Stimulated activated CD4-positive, alpha-beta T cell treated with anti-CD3 and anti-CD28 coated beads, Interleukin-12 subunit alpha, Interleukin-12 subunit beta, amount 100 ng/mL, for 24 hours (primary cell): Measurements from ENCODE around the gene TIMM13.
"Not testable (repeated sequence)": the region's sequence is repeated elsewhere in the genome, so short reads cannot be mapped to it uniquely, and the experiment has no call there.

Source experiments
- DNase-seq, 2 experiments: peaks; one replicate each; pipeline ENCODE4 v3.0.0-alpha.2; 2020; ENCODE audit warnings: low read depth in 2 of 2

The TIMM13 gene

DNA sequence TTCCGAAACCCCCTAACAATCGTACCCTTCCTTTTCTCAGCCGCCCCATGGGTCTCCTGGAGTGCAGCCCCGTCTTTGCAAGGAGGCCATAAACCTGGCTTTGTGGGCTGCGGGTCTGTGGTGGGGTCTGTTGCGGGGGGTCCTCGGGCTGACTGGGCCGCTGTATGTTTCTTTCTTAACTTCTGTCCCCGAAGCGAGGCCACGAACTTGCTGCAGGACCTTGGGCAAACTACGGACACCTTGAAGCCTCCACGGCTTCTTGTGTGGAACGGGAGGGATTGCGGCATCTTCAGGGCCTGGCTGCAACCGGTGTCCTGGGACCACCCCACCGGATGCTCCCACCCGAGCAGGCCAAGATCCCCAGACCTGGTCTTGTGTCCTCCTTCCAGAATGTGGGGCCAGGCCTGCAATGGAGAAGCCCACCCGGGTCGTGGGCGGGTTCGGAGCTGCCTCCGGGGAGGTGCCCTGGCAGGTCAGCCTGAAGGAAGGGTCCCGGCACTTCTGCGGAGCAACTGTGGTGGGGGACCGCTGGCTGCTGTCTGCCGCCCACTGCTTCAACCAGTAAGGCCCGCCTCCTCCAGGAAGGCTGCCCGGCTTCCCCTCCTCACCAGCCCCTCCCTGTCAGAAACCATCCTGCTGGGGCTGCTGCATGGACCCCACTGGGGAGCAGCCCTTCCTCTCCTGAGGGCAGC lies 12.0 kb downstream of the TIMM13 start:
- DNase-seq, result no peak

DNA sequence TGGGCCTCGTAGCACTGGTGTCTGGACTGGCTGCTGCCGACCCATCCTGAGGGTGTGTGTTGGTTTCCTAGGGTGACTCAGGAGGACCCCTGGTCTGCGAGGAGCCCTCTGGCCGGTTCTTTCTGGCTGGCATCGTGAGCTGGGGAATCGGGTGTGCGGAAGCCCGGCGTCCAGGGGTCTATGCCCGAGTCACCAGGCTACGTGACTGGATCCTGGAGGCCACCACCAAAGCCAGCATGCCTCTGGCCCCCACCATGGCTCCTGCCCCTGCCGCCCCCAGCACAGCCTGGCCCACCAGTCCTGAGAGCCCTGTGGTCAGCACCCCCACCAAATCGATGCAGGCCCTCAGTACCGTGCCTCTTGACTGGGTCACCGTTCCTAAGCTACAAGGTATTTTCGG lies 13.8 kb downstream of the TIMM13 start:
- no peak for DNase-seq

- DNase-seq, result no peak
Observed at GRCh38 chr19:2413159-2413558, 14.2 kb downstream of the TIMM13 start.

DNA sequence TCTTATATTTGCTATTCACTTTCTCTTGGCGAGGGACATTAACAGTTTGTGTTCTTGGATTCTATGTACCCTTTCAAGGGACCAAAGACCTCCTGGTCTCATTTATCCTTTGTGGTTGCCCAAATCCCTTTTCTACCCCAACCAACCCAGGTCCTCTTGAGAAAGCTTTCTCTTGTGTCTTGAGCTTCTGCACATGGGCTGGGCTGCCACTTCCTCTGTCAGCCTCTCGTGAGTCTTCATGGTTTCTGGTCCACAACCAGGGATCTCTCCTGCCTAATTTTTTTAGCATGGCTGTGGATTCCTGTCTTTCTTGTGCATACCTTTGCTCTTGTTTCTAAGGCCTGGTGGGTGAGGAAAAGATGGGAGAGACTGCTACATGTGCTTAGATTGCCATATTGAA lies 14.9 kb downstream of the TIMM13 start:
- DNase-seq, result no peak

GRCh38 chr19:2411709-2412108 lies 15.7 kb downstream of the TIMM13 start:
- DNase-seq, result no peak

DNA sequence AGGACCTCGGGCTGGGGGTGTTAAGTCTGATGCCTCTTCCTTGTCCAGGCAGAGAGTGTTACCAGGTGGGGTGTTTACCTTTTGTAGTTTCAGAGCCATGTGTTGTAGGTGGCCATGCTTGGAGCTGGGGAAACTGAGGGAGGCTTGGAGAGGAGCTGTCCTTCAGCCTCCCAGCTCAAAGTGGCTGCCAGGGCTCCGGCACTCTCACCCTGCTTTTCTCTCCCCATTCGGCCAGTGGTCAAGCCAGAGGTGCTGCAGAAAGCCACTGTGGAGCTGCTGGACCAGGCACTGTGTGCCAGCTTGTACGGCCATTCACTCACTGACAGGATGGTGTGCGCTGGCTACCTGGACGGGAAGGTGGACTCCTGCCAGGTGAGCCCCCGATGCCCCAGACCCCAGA lies 17.4 kb downstream of the TIMM13 start:
- DNase-seq, result no peak

- no peak for DNase-seq
Observed at GRCh38 chr19:2409352-2409912, 18.0 kb downstream of the TIMM13 start.

GRCh38 chr19:2408247-2408646 lies 19.1 kb downstream of the TIMM13 start:
- DNase-seq, result no peak

- DNase-seq, result no peak
Observed at GRCh38 chr19:2399582-2399981, 27.8 kb downstream of the TIMM13 start.

- no peak for DNase-seq
Observed at GRCh38 chr19:2398735-2399305, 28.6 kb downstream of the TIMM13 start.

DNA sequence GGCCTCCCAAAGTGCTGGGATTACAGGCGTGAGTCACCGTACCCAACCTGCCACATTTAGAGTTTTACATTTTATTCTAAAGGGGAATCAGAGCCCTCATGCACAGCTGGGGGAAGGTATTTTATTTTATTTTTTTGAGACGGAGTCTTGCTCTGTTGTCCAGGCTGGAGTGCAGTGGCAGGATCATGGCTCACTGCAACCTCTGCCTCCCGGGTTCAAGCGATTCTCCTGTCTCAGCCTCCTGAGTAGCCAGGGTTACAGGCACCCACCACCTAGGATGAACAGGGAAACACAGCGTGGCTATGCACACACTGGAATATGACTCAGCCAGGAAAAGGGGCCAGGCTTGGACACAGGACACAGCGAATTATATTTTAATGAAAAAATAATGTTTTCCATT lies 30.2 kb downstream of the TIMM13 start:
- DNase-seq, result not testable (repeated sequence)

GRCh38 chr19:2395293-2395829 lies 32.0 kb downstream of the TIMM13 start:
- DNase-seq, result not testable (repeated sequence)

GRCh38 chr19:2394442-2395292 lies 32.7 kb downstream of the TIMM13 start:
- DNase-seq, result no peak

- DNase-seq, result no peak
Observed at GRCh38 chr19:2394054-2394441, 33.3 kb downstream of the TIMM13 start.

GRCh38 chr19:2392899-2393298 lies 34.5 kb downstream of the TIMM13 start:
- not testable (repeated sequence) for DNase-seq

DNA sequence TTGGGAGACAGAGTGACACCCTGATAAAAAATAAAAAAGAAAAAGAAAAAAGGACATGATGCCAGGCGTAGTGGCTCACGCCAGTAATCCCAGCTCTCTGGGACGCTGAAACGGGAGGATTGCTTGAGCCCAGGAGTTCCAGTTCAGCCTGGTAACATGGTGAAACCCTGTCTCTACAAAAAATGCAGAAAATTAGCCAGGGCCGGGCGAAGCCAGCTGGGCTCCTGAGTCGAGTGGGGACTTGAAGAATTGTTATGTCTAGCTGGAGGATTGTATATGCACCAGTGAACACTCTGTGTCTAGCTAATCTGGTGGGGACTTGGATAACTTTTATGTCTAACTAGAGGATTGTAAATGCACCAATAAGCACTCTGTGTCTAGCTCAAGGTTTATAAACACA lies 35.0 kb downstream of the TIMM13 start:
- DNase-seq, result no peak

GRCh38 chr19:2391118-2391725 lies 36.2 kb downstream of the TIMM13 start:
- peak; percentile 4 to 16 for DNase-seq

GRCh38 chr19:2389594-2389993 lies 37.8 kb downstream of the TIMM13 start:
- DNase-seq, result no peak

DNA sequence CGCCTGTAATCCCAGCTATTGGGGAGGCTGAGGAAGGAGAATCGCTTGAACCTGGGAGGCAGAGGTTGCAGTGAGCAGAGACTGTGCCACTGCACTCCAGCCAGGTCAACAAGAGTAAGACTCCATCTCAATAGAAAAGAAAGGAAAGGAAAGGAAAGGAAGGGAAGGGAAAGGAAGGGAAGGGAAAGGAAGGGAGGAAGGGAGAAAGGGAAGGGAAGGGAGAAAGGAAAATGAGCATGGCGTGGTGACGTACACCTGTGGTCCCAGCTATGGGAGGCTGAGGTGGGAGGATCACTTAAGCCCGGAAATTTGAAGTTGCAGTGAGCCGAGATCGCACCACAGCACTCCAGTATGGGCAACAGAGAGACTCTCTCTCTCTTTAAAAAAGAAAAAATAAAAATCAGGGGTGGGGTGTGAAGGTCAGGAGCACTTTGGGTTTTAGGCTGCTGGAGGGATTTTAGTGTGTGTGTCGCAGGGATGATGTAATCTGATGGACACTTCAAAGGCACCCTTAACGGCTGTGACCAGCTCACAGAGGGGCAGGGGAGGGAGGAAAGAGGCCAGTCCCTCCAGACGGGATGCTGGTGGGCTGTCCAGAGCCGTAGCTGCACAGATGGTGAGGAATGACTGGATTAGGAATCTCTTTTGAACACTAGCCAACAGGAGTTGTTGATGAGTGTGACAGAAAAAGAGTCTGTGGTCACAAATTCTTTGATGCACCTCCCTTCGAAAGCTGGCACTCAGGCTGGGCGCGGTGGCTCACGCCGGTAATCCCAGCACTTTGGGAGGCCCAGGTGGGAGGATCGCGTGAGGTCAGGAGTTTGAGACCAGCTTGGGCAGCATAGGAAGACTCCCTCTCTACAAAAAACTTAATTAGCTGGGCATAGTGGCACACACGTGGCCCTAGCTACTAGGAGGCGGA lies 39.8 kb downstream of the TIMM13 start:
- DNase-seq, result no peak

DNA sequence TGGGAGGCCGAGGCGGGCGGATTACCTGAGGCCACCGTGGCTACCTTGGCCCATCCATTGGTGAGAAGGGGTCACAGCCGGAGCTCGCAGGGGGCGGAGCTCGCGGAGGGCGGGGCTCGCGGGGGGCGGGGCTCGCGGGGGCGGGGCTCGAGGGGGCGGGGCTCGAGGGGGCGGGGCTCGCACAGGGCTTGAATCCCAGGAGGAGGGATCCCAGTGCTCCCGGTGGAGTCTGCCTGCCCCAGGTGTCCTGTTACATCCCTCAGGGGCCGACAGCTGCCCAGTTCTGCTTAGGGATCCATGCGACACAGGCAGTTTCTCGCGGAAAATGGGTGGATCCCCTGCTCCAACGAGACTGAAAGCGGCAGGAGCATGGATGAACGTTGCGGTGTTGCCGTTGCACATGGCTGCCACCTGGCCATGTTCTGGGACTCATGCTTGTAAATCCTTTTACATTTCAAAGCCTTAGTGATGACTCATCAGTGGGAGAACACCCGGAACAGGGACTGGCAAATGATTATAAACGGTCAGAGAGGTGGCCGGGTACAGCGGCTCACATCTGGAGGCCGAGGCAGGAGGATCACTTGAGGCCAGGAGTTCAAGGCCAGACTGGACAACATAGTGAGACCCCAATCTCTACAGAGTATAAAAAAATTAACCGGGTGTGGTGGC lies 42.2 kb downstream of the TIMM13 start:
- no peak for DNase-seq
